ENCODE results near the gene CARMIL3.
"Not testable (repeated sequence)": the region's sequence is repeated elsewhere in the genome, so short reads cannot be mapped to it uniquely, and the experiment has no call there.

Gene CARMIL3, protein sequence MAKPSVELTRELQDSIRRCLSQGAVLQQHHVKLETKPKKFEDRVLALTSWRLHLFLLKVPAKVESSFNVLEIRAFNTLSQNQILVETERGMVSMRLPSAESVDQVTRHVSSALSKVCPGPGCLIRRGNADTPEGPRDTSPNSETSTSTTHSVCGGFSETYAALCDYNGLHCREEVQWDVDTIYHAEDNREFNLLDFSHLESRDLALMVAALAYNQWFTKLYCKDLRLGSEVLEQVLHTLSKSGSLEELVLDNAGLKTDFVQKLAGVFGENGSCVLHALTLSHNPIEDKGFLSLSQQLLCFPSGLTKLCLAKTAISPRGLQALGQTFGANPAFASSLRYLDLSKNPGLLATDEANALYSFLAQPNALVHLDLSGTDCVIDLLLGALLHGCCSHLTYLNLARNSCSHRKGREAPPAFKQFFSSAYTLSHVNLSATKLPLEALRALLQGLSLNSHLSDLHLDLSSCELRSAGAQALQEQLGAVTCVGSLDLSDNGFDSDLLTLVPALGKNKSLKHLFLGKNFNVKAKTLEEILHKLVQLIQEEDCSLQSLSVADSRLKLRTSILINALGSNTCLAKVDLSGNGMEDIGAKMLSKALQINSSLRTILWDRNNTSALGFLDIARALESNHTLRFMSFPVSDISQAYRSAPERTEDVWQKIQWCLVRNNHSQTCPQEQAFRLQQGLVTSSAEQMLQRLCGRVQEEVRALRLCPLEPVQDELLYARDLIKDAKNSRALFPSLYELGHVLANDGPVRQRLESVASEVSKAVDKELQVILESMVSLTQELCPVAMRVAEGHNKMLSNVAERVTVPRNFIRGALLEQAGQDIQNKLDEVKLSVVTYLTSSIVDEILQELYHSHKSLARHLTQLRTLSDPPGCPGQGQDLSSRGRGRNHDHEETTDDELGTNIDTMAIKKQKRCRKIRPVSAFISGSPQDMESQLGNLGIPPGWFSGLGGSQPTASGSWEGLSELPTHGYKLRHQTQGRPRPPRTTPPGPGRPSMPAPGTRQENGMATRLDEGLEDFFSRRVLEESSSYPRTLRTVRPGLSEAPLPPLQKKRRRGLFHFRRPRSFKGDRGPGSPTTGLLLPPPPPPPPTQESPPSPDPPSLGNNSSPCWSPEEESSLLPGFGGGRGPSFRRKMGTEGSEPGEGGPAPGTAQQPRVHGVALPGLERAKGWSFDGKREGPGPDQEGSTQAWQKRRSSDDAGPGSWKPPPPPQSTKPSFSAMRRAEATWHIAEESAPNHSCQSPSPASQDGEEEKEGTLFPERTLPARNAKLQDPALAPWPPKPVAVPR (N-terminal part only)

GRCh38 chr14:24051789-24052655 lies at the start of gene CARMIL3:
Gene CARMIL3, plus strand, starts transcription at chr14:24052009. Its CDS starts 145 bp downstream, at chr14:24052154.
- Histone ChIP-seq H3K79me2 (ENCODE audit: low read length) (no peaks in the 10 kb centered on the region), H3K4me1 (ENCODE audit: low read length) (no peaks in the 10 kb centered on the region), H3K9me2 (replicated peaks; ENCODE audit: insufficient read depth, low read length) (no peaks in the 10 kb centered on the region), H4K20me1 (ENCODE audit: insufficient read depth, low read length) (no peaks in the 10 kb centered on the region), H3K27ac (ENCODE audit: low read length) (no peak within 1 kb of the TSS), H3K9me3 (replicated peaks; ENCODE audit: insufficient read depth, low read length) (no peaks in the 10 kb centered on the region), H3K4me3 (ENCODE audit: low read length) (peak within 1 kb of the TSS; percentile 61), H3K27me3 (replicated peaks; ENCODE audit: insufficient read depth, low read length) (no peaks in the 10 kb centered on the region; the same call in 1 of the 2 replicates), H3K36me3 (replicated peaks; ENCODE audit: insufficient read depth, low read length) (no peaks in the 10 kb centered on the region), H3K9ac (ENCODE audit: low read length) (peak within 1 kb of the TSS; percentile 33; the same call in 1 of the 2 replicates), H3F3A (ENCODE audit: insufficient read depth, low read length) (no peaks in the 10 kb centered on the region), H2AFZ (ENCODE audit: low read length) (peak within 1 kb of the TSS; percentile 85), H3K4me2 (ENCODE audit: low read depth, low read length) (peak within 1 kb of the TSS; percentile 92)
- DNase-seq = peak; percentile 52
- TF ChIP-seq EZH2phosphoT487 (IDR thresholded peaks at IDR 0.05; ENCODE audit: low read length) (no peak), EZH2 (optimal IDR thresholded peaks at IDR 0.05; ENCODE audit: low read depth, low read length) (no peak)
- TF ChIP-seq, protein P1, sequence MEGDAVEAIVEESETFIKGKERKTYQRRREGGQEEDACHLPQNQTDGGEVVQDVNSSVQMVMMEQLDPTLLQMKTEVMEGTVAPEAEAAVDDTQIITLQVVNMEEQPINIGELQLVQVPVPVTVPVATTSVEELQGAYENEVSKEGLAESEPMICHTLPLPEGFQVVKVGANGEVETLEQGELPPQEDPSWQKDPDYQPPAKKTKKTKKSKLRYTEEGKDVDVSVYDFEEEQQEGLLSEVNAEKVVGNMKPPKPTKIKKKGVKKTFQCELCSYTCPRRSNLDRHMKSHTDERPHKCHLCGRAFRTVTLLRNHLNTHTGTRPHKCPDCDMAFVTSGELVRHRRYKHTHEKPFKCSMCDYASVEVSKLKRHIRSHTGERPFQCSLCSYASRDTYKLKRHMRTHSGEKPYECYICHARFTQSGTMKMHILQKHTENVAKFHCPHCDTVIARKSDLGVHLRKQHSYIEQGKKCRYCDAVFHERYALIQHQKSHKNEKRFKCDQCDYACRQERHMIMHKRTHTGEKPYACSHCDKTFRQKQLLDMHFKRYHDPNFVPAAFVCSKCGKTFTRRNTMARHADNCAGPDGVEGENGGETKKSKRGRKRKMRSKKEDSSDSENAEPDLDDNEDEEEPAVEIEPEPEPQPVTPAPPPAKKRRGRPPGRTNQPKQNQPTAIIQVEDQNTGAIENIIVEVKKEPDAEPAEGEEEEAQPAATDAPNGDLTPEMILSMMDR (IDR thresholded peaks at IDR 0.05; ENCODE audit: low read length) = no peak

GRCh38 chr14:24006471-24006816 lies 45.4 kb upstream of the CARMIL3 start:
- not testable (repeated sequence) for H3K9ac ChIP-seq (ENCODE audit: low read length)

GRCh38 chr14:24006817-24007652 lies 44.8 kb upstream of the CARMIL3 start:
- not testable (repeated sequence) for H3K9me3 ChIP-seq (replicated peaks; ENCODE audit: insufficient read depth, low read length); H2AFZ ChIP-seq (ENCODE audit: low read length); H3F3A ChIP-seq (ENCODE audit: insufficient read depth, low read length); H3K9me2 ChIP-seq (replicated peaks; ENCODE audit: insufficient read depth, low read length); H3K36me3 ChIP-seq (replicated peaks; ENCODE audit: insufficient read depth, low read length); H3K27ac ChIP-seq (ENCODE audit: low read length); H3K4me3 ChIP-seq (ENCODE audit: low read length); H4K20me1 ChIP-seq (ENCODE audit: insufficient read depth, low read length); H3K4me2 ChIP-seq (ENCODE audit: low read depth, low read length); H3K9ac ChIP-seq (ENCODE audit: low read length); H3K27me3 ChIP-seq (replicated peaks; ENCODE audit: insufficient read depth, low read length); H3K4me1 ChIP-seq (ENCODE audit: low read length); H3K79me2 ChIP-seq (ENCODE audit: low read length)
- DNase-seq = peak; percentile 7

More at GRCh38 chr14:24006471-24006816, 45.4 kb upstream of the CARMIL3 start:
- not testable (repeated sequence) for H3K4me1 ChIP-seq (ENCODE audit: low read length); H3K9me3 ChIP-seq (replicated peaks; ENCODE audit: insufficient read depth, low read length); H3F3A ChIP-seq (ENCODE audit: insufficient read depth, low read length); H2AFZ ChIP-seq (ENCODE audit: low read length); H3K79me2 ChIP-seq (ENCODE audit: low read length); H3K27me3 ChIP-seq (replicated peaks; ENCODE audit: insufficient read depth, low read length); H3K27ac ChIP-seq (ENCODE audit: low read length); H3K4me3 ChIP-seq (ENCODE audit: low read length); H3K4me2 ChIP-seq (ENCODE audit: low read depth, low read length); H4K20me1 ChIP-seq (ENCODE audit: insufficient read depth, low read length); DNase-seq; H3K36me3 ChIP-seq (replicated peaks; ENCODE audit: insufficient read depth, low read length); H3K9me2 ChIP-seq (replicated peaks; ENCODE audit: insufficient read depth, low read length)
